HepG2 (cell line): ENCODE results near the gene C1QTNF6. TPM values are rescaled to one million over a fixed set of nuclear protein-coding genes. Genes with fewer than 3 reads are reported as not detected.

Source experiments
- ATAC-seq: fragments of 200-7000 bp; cut with Tn5 transposase; 3 replicates; pipeline ENCODE4 v1.9.1; 2020; ENCODE audit warnings: mild to moderate bottlenecking, moderate library complexity
- BruUV-seq: library from RNA; stranded (reverse); fragments of 400-500 nt; replicated peaks from 2 replicates; lab custom pipeline; 2021; lab: Mats Ljungman, UMichigan
- CTCF ChIA-PET: fragments of 300-600 bp; formaldehyde crosslinking; extraction: SDS; loops from one replicate; lab custom pipeline; 2021; ENCODE audit warnings: low total read pairs, inconsistent platforms, low intra/inter-chr PET ratio; lab: Yijun Ruan, JAX
- POLR2A ChIA-PET: fragments of 350-600 bp; sonication (Branson Sonifier 250); formaldehyde crosslinking; loops from one replicate; lab custom pipeline; 2020; ENCODE audit warnings: antibody characterized with exemption, inconsistent platforms; lab: Yijun Ruan, JAX
- DNase-seq: peaks from one replicate; pipeline ENCODE4 v3.0.0-alpha.2; 2015; ENCODE audit warnings: low spot score
- FAIRE-seq: peaks from 3 replicates; lab custom pipeline; 2011; peaks lifted over from hg19 to GRCh38; lab: Jason Lieb, UNC
- H2AFZ ChIP-seq: one replicate; pipeline ENCODE4 v1.6.1; 2011; ENCODE audit warnings: low read length, inconsistent platforms
- H3K27ac ChIP-seq: fragments of 300-600 bp; 3 replicates; pipeline ENCODE4 v1.8.0; 2011; ENCODE audit warnings: mixed run types, mild to moderate bottlenecking, mixed read lengths, low read length, inconsistent platforms; ENCODE audit not compliant: insufficient read depth; ENCODE audit errors: extremely low read length
- H3K27me3 ChIP-seq, 2 experiments: fragments of 200-600 bp in 1 of 2; 2 replicates in 1 of 2; 3 replicates in 1 of 2; pipeline versions ENCODE4 v1.6.0 to v1.8.0; 2011; ENCODE audit warnings: low read length in 2 of 2, mild to moderate bottlenecking in 2 of 2, moderate library complexity in 2 of 2, inconsistent platforms in 1 of 2; ENCODE audit not compliant: insufficient read depth in 2 of 2, control insufficient read depth in 1 of 2
- H3K36me3 ChIP-seq, 2 experiments: fragments of 200-600 bp in 1 of 2; replicated peaks in 1 of 2; 2 replicates in 1 of 2; 3 replicates in 1 of 2; pipeline versions ENCODE4 v1.5.1 to v1.8.0; 2011; ENCODE audit warnings: low read length in 2 of 2, inconsistent platforms in 1 of 2; ENCODE audit not compliant: insufficient read depth in 2 of 2, control insufficient read depth in 1 of 2
- H3K4me1 ChIP-seq: 2 replicates; pipeline ENCODE4 v1.5.1; 2012; ENCODE audit warnings: low read length, inconsistent platforms; ENCODE audit not compliant: insufficient read depth
- H3K4me2 ChIP-seq: 2 replicates; pipeline ENCODE4 v1.6.0; 2011; ENCODE audit warnings: low read depth, low read length, inconsistent platforms
- H3K4me3 ChIP-seq, 3 experiments: fragments of 200-600 bp in 1 of 3; sonication (generic), shearing (Covaris generic) in 1 of 3; replicated peaks in 1 of 3; 2 replicates each; pipeline ENCODE4 v1.5.1; 2011 to 2016; ENCODE audit warnings: low read length in 3 of 3, inconsistent platforms in 2 of 3, low read depth in 2 of 3, mild to moderate bottlenecking in 2 of 3, control low read depth in 1 of 3, mixed read lengths in 1 of 3; ENCODE audit not compliant: insufficient read depth in 1 of 3
- H3K79me2 ChIP-seq: one replicate; pipeline ENCODE4 v1.6.1; 2011; ENCODE audit warnings: low read length, inconsistent platforms; ENCODE audit not compliant: insufficient read depth
- H3K9ac ChIP-seq: 2 replicates; pipeline ENCODE4 v1.6.0; 2011; ENCODE audit warnings: mild to moderate bottlenecking, low read depth, low read length, inconsistent platforms; ENCODE audit not compliant: insufficient read depth
- H3K9me3 ChIP-seq: 2 replicates; pipeline ENCODE4 v1.5.1; 2012; ENCODE audit warnings: mild to moderate bottlenecking, low read length
- H4K20me1 ChIP-seq: 2 replicates; pipeline ENCODE4 v1.6.0; 2011; ENCODE audit warnings: inconsistent platforms, mild to moderate bottlenecking, low read length, moderate library complexity; ENCODE audit not compliant: insufficient read depth
- EZH2 ChIP-seq: conservative IDR thresholded peaks from 2 replicates; pipeline ENCODE4 v1.6.1; 2012; ENCODE audit warnings: mild to moderate bottlenecking, low read depth, low read length, moderate library complexity
- FOSL1 ChIP-seq: sonication (generic); formaldehyde crosslinking; IDR thresholded peaks from 2 replicates; pipeline ENCODE4 v1.9.0; 2021; ENCODE audit warnings: missing genetic modification reagents, borderline replicate concordance
- HNF1A ChIP-seq, 2 experiments: sonication (generic) in 1 of 2; formaldehyde crosslinking in 1 of 2; IDR thresholded peaks; 2 replicates each; pipeline versions ENCODE4 v1.4.0 to v1.6.1; 2016 to 2020; ENCODE audit warnings: borderline replicate concordance in 1 of 2, low read depth in 1 of 2, mild to moderate bottlenecking in 1 of 2, missing genetic modification reagents in 1 of 2
- HNRNPK ChIP-seq: fragments of 200-400 bp; formaldehyde crosslinking; IDR thresholded peaks from 2 replicates; pipeline ENCODE4 v1.6.1; 2018; ENCODE audit warnings: low read length, low read depth, moderate library complexity, mild to moderate bottlenecking; ENCODE audit not compliant: poor library complexity, severe bottlenecking
- MAFF ChIP-seq: IDR thresholded peaks from 2 replicates; pipeline ENCODE4 v1.6.1; 2011; ENCODE audit warnings: low read depth, low read length, improper control_type of control experiment
- MZF1 ChIP-seq: sonication (generic); formaldehyde crosslinking; IDR thresholded peaks from 2 replicates; pipeline ENCODE4 v1.8.1; 2023; ENCODE audit warnings: mild to moderate bottlenecking, missing genetic modification reagents, borderline replicate concordance
- NONO ChIP-seq, 2 experiments: fragments of 450-650 bp in 1 of 2; sonication (generic) in 1 of 2; formaldehyde crosslinking in 1 of 2; IDR thresholded peaks in 1 of 2; conservative IDR thresholded peaks in 1 of 2; 2 replicates each; pipeline versions ENCODE4 v1.6.1 to v1.8.0; 2017 to 2022; ENCODE audit warnings: mild to moderate bottlenecking in 1 of 2, missing genetic modification reagents in 1 of 2, moderate library complexity in 1 of 2
- RFX1 ChIP-seq: fragments of 450-650 bp; IDR thresholded peaks from 2 replicates; pipeline ENCODE4 v1.6.1; 2017
- ZFP37 ChIP-seq: sonication (generic); formaldehyde crosslinking; IDR thresholded peaks from 2 replicates; pipeline ENCODE4 v1.4.0; 2020; ENCODE audit warnings: missing genetic modification reagents, borderline replicate concordance
- ZNF136 ChIP-seq: sonication (generic); formaldehyde crosslinking; IDR thresholded peaks from 2 replicates; pipeline ENCODE4 v1.8.1; 2022; ENCODE audit warnings: low read depth, mild to moderate bottlenecking, moderate library complexity, missing genetic modification reagents
- ZNF343 ChIP-seq: sonication (generic); formaldehyde crosslinking; IDR thresholded peaks from 2 replicates; pipeline ENCODE4 v1.4.0; 2020; ENCODE audit warnings: mild to moderate bottlenecking, missing genetic modification reagents
- ZNF644 ChIP-seq: IDR thresholded peaks from 2 replicates; pipeline ENCODE4 v1.6.1; 2016; ENCODE audit warnings: low read depth
- WGBS: methylation state at CpG from one replicate; pipeline ENCODE4 v1.1.6; 2017; ENCODE audit warnings: low lambda C conversion rate; 5-methylcytosine and 5-hydroxymethylcytosine counted together
- in situ Hi-C: cut with HindIII; loops from 2 replicates; pipeline ENCODE4 v1.10.0; 2017; ENCODE audit warnings: low pct_unique_long_range_greater_than_20kb; ENCODE audit not compliant: extremely low pct_ligation_motif_present
- intact Hi-C: fragments of 100-400 bp; cut with micrococcal nuclease; formaldehyde crosslinking; loops from one replicate; pipeline ENCODE4 v1.10.0; 2022; ENCODE audit not compliant: unreplicated experiment
- polyA plus RNA-seq, 8 experiments: library from polyadenylated mRNA; depleted of rRNA in 3 of 8; stranded (reverse) in 7 of 8; unstranded in 1 of 8; fragments of >200 nt; fragmentation: Illumina TruSeq in 4 of 8; extraction: Trizol in 4 of 8; gene quantifications; 2 replicates each; pipeline versions ENCODE4 v1.2.1 to v1.2.3, GENCODE V29; 2011 to 2016; ENCODE audit warnings: low read depth in 4 of 8, missing spikeins in 1 of 8, mixed read lengths in 1 of 8; ENCODE audit not compliant: insufficient read depth in 1 of 8
- total RNA-seq, 5 experiments: library from RNA; depleted of rRNA; stranded (reverse); fragments of >200 nt; fragmentation: Illumina TruSeq; extraction: Trizol; gene quantifications; 2 replicates each; pipeline ENCODE4 v1.2.3, GENCODE V29; 2016; ENCODE audit warnings: low read depth in 1 of 5

The C1QTNF6 gene
- total and polyA plus RNA-seq, 2 of the 13 experiments (the other 11 are each of a cell fraction or from before 2014, with no cell fraction given), result 2.7 to 6.9 TPM

- BruUV-seq, result no TSS peak
- no peak overlapping the region for H3K9ac ChIP-seq
- no peaks in the 10 kb centered on the region for H3K36me3 ChIP-seq
- no peak overlapping the region for H2AFZ ChIP-seq
- intact Hi-C loops, result no loop called here
- H3K9me3 ChIP-seq, result no peaks in the 10 kb centered on the region
- no peaks in the 10 kb centered on the region for H3K79me2 ChIP-seq
- no peak overlapping the region for H3K4me3 ChIP-seq
- FAIRE-seq (no peak), ATAC-seq (no peak)
- peaks cover 0 to 30% of the 10 kb centered on the region in 2 experiments; a peak in 4 of 5 replicates for H3K27me3 ChIP-seq
- no peaks in the 10 kb centered on the region for H4K20me1 ChIP-seq
- H3K27ac ChIP-seq, result no peak overlapping the region
- 20% methylated on average over 9 of the region's 9 CpGs for WGBS
- in situ Hi-C loops, result no loop called here
- no peak for TF ChIP-seq ZNF136 (CRISPR knock-in tag)
- TF ChIP-seq HNRNPK, result peak; percentile 31
- TF ChIP-seq, all 625 proteins: peak for 1
- Histone ChIP-seq H3K4me2 (no peak overlapping the region), H3K4me1 (peaks cover 25% of the 10 kb centered on the region)
- DNase-seq, result no peak
- POLR2A ChIA-PET, result no interaction called here
- CTCF ChIA-PET, result no interaction called here
Observed at GRCh38 chr22:37215890-37216289, 27.8 kb upstream of the C1QTNF6 start.

DNA sequence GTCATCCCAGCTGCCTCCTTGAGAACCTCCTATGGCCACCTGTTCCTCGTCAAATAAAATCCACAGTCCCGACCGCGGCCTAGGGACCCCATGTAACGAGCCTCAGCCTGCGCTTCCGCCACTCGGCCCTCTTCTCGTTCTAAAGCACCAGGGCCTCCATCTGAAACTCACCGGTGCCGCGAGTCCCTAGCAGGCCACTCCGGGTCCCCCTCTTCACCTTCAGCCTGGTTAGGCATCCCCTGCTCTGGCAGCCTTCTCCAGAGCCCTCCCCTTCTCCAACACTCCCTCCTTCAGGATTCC lies 26.6 kb upstream of the C1QTNF6 start:
- ChIA-PET POLR2A (no interaction called here), CTCF (no interaction called here)
- Histone ChIP-seq H3K27me3 (peaks cover 0 to 33% of the 10 kb centered on the region in 2 experiments; a peak in 4 of 5 replicates), H4K20me1 (no peaks in the 10 kb centered on the region), H3K36me3 (no peaks in the 10 kb centered on the region), H3K9ac (no peak overlapping the region), H3K4me3 (no peak overlapping the region), H3K27ac (no peak overlapping the region), H3K79me2 (no peaks in the 10 kb centered on the region), H3K4me1 (peaks cover 28% of the 10 kb centered on the region), H3K4me2 (no peak overlapping the region), H2AFZ (no peak overlapping the region), H3K9me3 (no peaks in the 10 kb centered on the region)
- in situ Hi-C loops, result no loop called here
- no peak for DNase-seq
- intact Hi-C loops, result no loop called here
- BruUV-seq, result no TSS peak
- WGBS, result 74% methylated on average over 13 of the region's 13 CpGs
- no peak for FAIRE-seq
- ATAC-seq, result no peak
- TF ChIP-seq EZH2 (no peak), RFX1 (no peak), ZNF644 (CRISPR knock-in tag) (no peak), HNF1A (IDR thresholded peaks at IDR 0.05; ENCODE audit: low read depth) (no peak), HNF1A (CRISPR knock-in tag; IDR thresholded peaks at IDR 0.05; ENCODE audit: borderline replicate concordance) (no peak), NONO (IDR thresholded peaks at IDR 0.05) (no peak), NONO (CRISPR knock-in tag; conservative IDR thresholded peaks at IDR 0.05) (no peak), FOSL1 (CRISPR knock-in tag) (no peak), ZFP37 (CRISPR knock-in tag) (no peak), MZF1 (no peak), ZNF343 (CRISPR knock-in tag) (no peak), MAFF (no peak)
